HEK293 (cell line): Measurements from ENCODE around the gene PHF10.
A peak's percentile ranks its signal among the peaks of the same experiment; 100 is the strongest.

ENCODE experiments used
- AEBP2 ChIP-seq: fragments of 450-650 bp; formaldehyde crosslinking; IDR thresholded peaks from 2 replicates; pipeline ENCODE4 v1.5.1; 2016; ENCODE audit warnings: missing biosample characterization, missing genetic modification characterization, borderline replicate concordance
- ELK4 ChIP-seq: IDR thresholded peaks from 2 replicates; pipeline ENCODE4 v1.6.1; 2011; ENCODE audit warnings: mild to moderate bottlenecking, low read depth, low read length, borderline replicate concordance
- GLIS1 ChIP-seq: fragments of 450-650 bp; formaldehyde crosslinking; IDR thresholded peaks from 2 replicates; pipeline ENCODE4 v1.5.1; 2016; ENCODE audit warnings: missing biosample characterization, missing genetic modification characterization
- HOXA7 ChIP-seq: sonication (generic); formaldehyde crosslinking; IDR thresholded peaks from 2 replicates; pipeline ENCODE4 v1.8.1; 2022; ENCODE audit warnings: missing genetic modification reagents, borderline replicate concordance
- KLF17 ChIP-seq: fragments of 450-650 bp; formaldehyde crosslinking; IDR thresholded peaks from 2 replicates; pipeline ENCODE4 v1.5.1; 2016; ENCODE audit warnings: missing biosample characterization, missing genetic modification characterization
- PRDM1 ChIP-seq: fragments of 450-650 bp; formaldehyde crosslinking; IDR thresholded peaks from 2 replicates; pipeline ENCODE4; 2016; ENCODE audit warnings: missing biosample characterization, missing genetic modification characterization
- PRDM4 ChIP-seq: fragments of 450-650 bp; formaldehyde crosslinking; IDR thresholded peaks from 2 replicates; pipeline ENCODE4 v1.5.1; 2017; ENCODE audit warnings: missing biosample characterization, missing genetic modification characterization
- SETDB1 ChIP-seq: IDR thresholded peaks from one replicate; pipeline ENCODE4 v1.6.1; 2017; ENCODE audit warnings: mild to moderate bottlenecking, low read length, moderate library complexity, mixed read lengths; ENCODE audit not compliant: insufficient read length
- SP7 ChIP-seq: fragments of 450-650 bp; formaldehyde crosslinking; IDR thresholded peaks from 2 replicates; pipeline ENCODE4 v1.5.1; 2016; ENCODE audit warnings: missing biosample characterization, missing genetic modification characterization
- ZBTB26 ChIP-seq: fragments of 450-650 bp; formaldehyde crosslinking; optimal IDR thresholded peaks from 2 replicates; pipeline ENCODE3; 2016; ENCODE audit warnings: missing biosample characterization, mild to moderate bottlenecking, missing genetic modification characterization
- ZEB2 ChIP-seq: fragments of 450-650 bp; formaldehyde crosslinking; IDR thresholded peaks from 2 replicates; pipeline ENCODE4 v1.5.1; 2016; ENCODE audit warnings: missing biosample characterization, missing genetic modification characterization
- ZFHX2 ChIP-seq: fragments of 450-650 bp; formaldehyde crosslinking; conservative IDR thresholded peaks from 2 replicates; pipeline ENCODE4 v1.5.1; 2016; ENCODE audit warnings: missing biosample characterization, missing genetic modification characterization
- ZNF112 ChIP-seq: fragments of 450-650 bp; formaldehyde crosslinking; IDR thresholded peaks from 2 replicates; pipeline ENCODE4 v1.5.0; 2017; ENCODE audit warnings: missing biosample characterization, missing genetic modification characterization
- ZNF138 ChIP-seq: fragments of 450-650 bp; formaldehyde crosslinking; IDR thresholded peaks from 2 replicates; pipeline ENCODE4 v1.5.1; 2016; ENCODE audit warnings: missing biosample characterization, missing genetic modification characterization, borderline replicate concordance
- ZNF169 ChIP-seq: fragments of 450-650 bp; formaldehyde crosslinking; IDR thresholded peaks from 2 replicates; pipeline ENCODE4 v1.5.1; 2016; ENCODE audit warnings: missing biosample characterization, missing genetic modification characterization
- ZNF214 ChIP-seq: fragments of 450-650 bp; formaldehyde crosslinking; IDR thresholded peaks from 2 replicates; pipeline ENCODE4 v1.5.1; 2017; ENCODE audit warnings: missing biosample characterization, mild to moderate bottlenecking, missing genetic modification characterization, borderline replicate concordance
- ZNF302 ChIP-seq: fragments of 450-650 bp; formaldehyde crosslinking; IDR thresholded peaks from 2 replicates; pipeline ENCODE4 v1.5.1; 2016; ENCODE audit warnings: missing biosample characterization, missing genetic modification characterization, low read depth
- ZNF37A ChIP-seq: fragments of 450-650 bp; IDR thresholded peaks from 2 replicates; pipeline ENCODE4 v1.5.1; 2018; ENCODE audit warnings: missing biosample characterization, missing genetic modification characterization
- ZNF394 ChIP-seq: fragments of 450-650 bp; formaldehyde crosslinking; IDR thresholded peaks from 2 replicates; pipeline ENCODE4 v1.5.1; 2016; ENCODE audit warnings: missing biosample characterization, missing genetic modification characterization, mild to moderate bottlenecking, moderate library complexity, borderline replicate concordance
- ZNF426 ChIP-seq: fragments of 450-650 bp; formaldehyde crosslinking; IDR thresholded peaks from 2 replicates; pipeline ENCODE4 v1.5.1; 2017; ENCODE audit warnings: missing biosample characterization, missing genetic modification characterization, mild to moderate bottlenecking, inconsistent platforms, moderate library complexity
- ZNF488 ChIP-seq: fragments of 450-650 bp; formaldehyde crosslinking; IDR thresholded peaks from 2 replicates; pipeline ENCODE4 v1.5.1; 2016; ENCODE audit warnings: missing biosample characterization, missing genetic modification characterization
- ZNF501 ChIP-seq: fragments of 450-650 bp; formaldehyde crosslinking; IDR thresholded peaks from 2 replicates; pipeline ENCODE4 v1.5.1; 2016; ENCODE audit warnings: missing biosample characterization, missing genetic modification characterization
- ZNF558 ChIP-seq: fragments of 450-650 bp; formaldehyde crosslinking; IDR thresholded peaks from 2 replicates; pipeline ENCODE4 v1.5.1; 2016; ENCODE audit warnings: missing biosample characterization, missing genetic modification characterization
- ZNF560 ChIP-seq: fragments of 450-650 bp; formaldehyde crosslinking; IDR thresholded peaks from 2 replicates; pipeline ENCODE4 v1.5.1; 2017; ENCODE audit warnings: missing biosample characterization, missing genetic modification characterization, borderline replicate concordance
- ZNF600 ChIP-seq: fragments of 450-650 bp; formaldehyde crosslinking; IDR thresholded peaks from 2 replicates; pipeline ENCODE4 v1.5.1; 2016; ENCODE audit warnings: missing biosample characterization, missing genetic modification characterization
- ZNF621 ChIP-seq: fragments of 450-650 bp; formaldehyde crosslinking; IDR thresholded peaks from 2 replicates; pipeline ENCODE4 v1.5.1; 2017; ENCODE audit warnings: missing biosample characterization, missing genetic modification characterization
- ZNF639 ChIP-seq: fragments of 450-650 bp; formaldehyde crosslinking; IDR thresholded peaks from 2 replicates; pipeline ENCODE4 v1.5.1; 2016; ENCODE audit warnings: missing biosample characterization, missing genetic modification characterization
- ZNF701 ChIP-seq: fragments of 450-650 bp; formaldehyde crosslinking; IDR thresholded peaks from 2 replicates; pipeline ENCODE4 v1.5.1; 2016; ENCODE audit warnings: missing biosample characterization, missing genetic modification characterization
- ZNF704 ChIP-seq: fragments of 450-650 bp; formaldehyde crosslinking; IDR thresholded peaks from 2 replicates; pipeline ENCODE4 v1.5.1; 2016; ENCODE audit warnings: missing biosample characterization, missing genetic modification characterization
- ZSCAN23 ChIP-seq: fragments of 450-650 bp; formaldehyde crosslinking; IDR thresholded peaks from 2 replicates; pipeline ENCODE4 v1.5.1; 2016; ENCODE audit warnings: missing biosample characterization, missing genetic modification characterization

The PHF10 gene

GRCh38 chr6:169724494-169725124 is at the start of gene PHF10 (continued):
- no peak for TF ChIP-seq ZNF138 (tag by site-specific recombination)
- TF ChIP-seq ZNF600 (tag by site-specific recombination), result no peak
- no peak for TF ChIP-seq ZSCAN23 (tag by site-specific recombination)
- TF ChIP-seq ZNF37A, result no peak
- TF ChIP-seq ZNF112 (tag by site-specific recombination), result no peak
- no peak for TF ChIP-seq ZNF426 (tag by site-specific recombination)
- TF ChIP-seq ZBTB26 (tag by site-specific recombination), result peak; percentile 98
- TF ChIP-seq AEBP2 (tag by site-specific recombination), result no peak
- peak; percentile 57 for TF ChIP-seq SP7 (tag by site-specific recombination)
- no peak for TF ChIP-seq SETDB1
- TF ChIP-seq ZNF704 (tag by site-specific recombination), result no peak
- TF ChIP-seq ZNF701 (tag by site-specific recombination), result no peak
- no peak for TF ChIP-seq PRDM4
- no peak for TF ChIP-seq ZNF558 (tag by site-specific recombination)
- no peak for TF ChIP-seq ZNF169 (tag by site-specific recombination)
- TF ChIP-seq ZFHX2, result 0 out of 2 replicates have a peak, but pooled peaks have one; percentile 6
- TF ChIP-seq ZNF621 (tag by site-specific recombination), result no peak
- peak; percentile 52 for TF ChIP-seq GLIS1 (tag by site-specific recombination)
- TF ChIP-seq ZNF394 (tag by site-specific recombination), result peak; percentile 70
- TF ChIP-seq ZNF302 (tag by site-specific recombination), result no peak
- no peak for TF ChIP-seq ELK4
- no peak for TF ChIP-seq HOXA7 (CRISPR knock-in tag)
- TF ChIP-seq KLF17 (tag by site-specific recombination), result peak; percentile 70; the same call in 1 of the 2 replicates
- TF ChIP-seq ZNF639 (tag by site-specific recombination), result no peak
- TF ChIP-seq PRDM1 (tag by site-specific recombination), result no peak
- no peak for TF ChIP-seq ZNF560 (tag by site-specific recombination)
- peak; percentile 83 for TF ChIP-seq ZEB2 (tag by site-specific recombination)
- peak; percentile 93 for TF ChIP-seq ZNF501 (tag by site-specific recombination)
- no peak for TF ChIP-seq ZNF488 (tag by site-specific recombination)
- TF ChIP-seq ZNF214 (tag by site-specific recombination), result no peak
